Psoas muscle (tissue), 8 donors: ENCODE measurements around the gene ZNF280D. TPM values are rescaled to one million over a fixed set of nuclear protein-coding genes. Genes with fewer than 3 reads are reported as not detected.

ENCODE experiments used
- ATAC-seq, 4 donors: fragments of 200-7000 bp; cut with Tn5 transposase; one replicate each; pipeline ENCODE4 v1.9.1; 2020; ENCODE audit warnings: moderate library complexity in 3 of 4, mild to moderate bottlenecking in 2 of 4
- DNase-seq, 2 donors: peaks; one replicate each; pipeline ENCODE4 v3.0.0-alpha.2; 2020
- H3K27ac ChIP-seq: fragments of 200-600 bp; one replicate; pipeline ENCODE4 v1.8.0; 2022
- H3K27me3 ChIP-seq, 3 donors: fragments of 200-600 bp in 1 of 3; one replicate each; pipeline versions ENCODE4 v1.6.1 to v1.8.0; 2013 to 2022; ENCODE audit warnings: low read length in 2 of 3, mild to moderate bottlenecking in 2 of 3, moderate library complexity in 1 of 3; ENCODE audit not compliant: insufficient read depth in 3 of 3
- H3K36me3 ChIP-seq, 2 donors: fragments of 200-600 bp in 1 of 2; one replicate each; pipeline versions ENCODE4 v1.6.1 to v1.8.0; 2013 to 2022; ENCODE audit warnings: low read depth in 1 of 2, mild to moderate bottlenecking in 1 of 2, moderate library complexity in 1 of 2; ENCODE audit not compliant: insufficient read depth in 1 of 2
- H3K4me1 ChIP-seq: fragments of 200-600 bp; one replicate; pipeline ENCODE4 v1.8.0; 2022
- H3K4me3 ChIP-seq: fragments of 200-600 bp; one replicate; pipeline ENCODE4 v1.8.0; 2022; ENCODE audit warnings: mild to moderate bottlenecking
- H3K9me3 ChIP-seq: fragments of 200-600 bp; one replicate; pipeline ENCODE4 v1.8.0; 2022
- WGBS, 3 donors: extraction: QIAGEN DNeasy Blood & Tissue Kit; methylation state at CpG; one replicate each; pipeline versions ENCODE4 v1.1.6 to v1.1.7; 2013; 5-methylcytosine and 5-hydroxymethylcytosine counted together
- intact Hi-C, 2 donors: fragments of 100-400 bp; cut with DNase I; formaldehyde crosslinking; loops; one replicate each; pipeline versions ENCODE4 v1.11.0 to v1.14.2; 2022
- polyA plus RNA-seq, 3 donors: library from polyadenylated mRNA; stranded (reverse); fragments of 200-250 nt; gene quantifications; one replicate each; pipeline ENCODE4 v1.2.3, GENCODE V29; 2013
- total RNA-seq, 4 donors: library from RNA; stranded (reverse); fragmentation: NEBNext Ultra II Directional in 2 of 4; extraction: Animal tissue kit (Norgen Biotek cat#: 25700) in 2 of 4; gene quantifications; one replicate each; pipeline versions ENCODE4 v1.2.1 to v1.2.4, GENCODE V29; 2021 to 2023
- TF ChIP-seq, protein P1 (sequence below): fragments of 200-600 bp; IDR thresholded peaks from one replicate; pipeline ENCODE4 v1.8.0; 2022; ENCODE audit warnings: antibody characterized with exemption
- donor health status: healthy with polysubstance abuse.
- donor health status: DM: no; HTN: no; CAD: no; lungs with moderate emphysema.
- donor health status: Bipolar disorder and iron deficiency.
- donor health status: healthy.
- donor health status: DM: yes; HTN: yes; CAD: no.
- donor health status: DM: no; HTN: no; CAD: no.
- donor health status: DM: no; HTN: no; CAD: no.
- donor health status: DM: yes; HTN: yes; CAD: no.

Gene ZNF280D
- total and polyA plus RNA-seq, 7 donors, result 5.3 to 25.3 (median 20.8) TPM

DNA sequence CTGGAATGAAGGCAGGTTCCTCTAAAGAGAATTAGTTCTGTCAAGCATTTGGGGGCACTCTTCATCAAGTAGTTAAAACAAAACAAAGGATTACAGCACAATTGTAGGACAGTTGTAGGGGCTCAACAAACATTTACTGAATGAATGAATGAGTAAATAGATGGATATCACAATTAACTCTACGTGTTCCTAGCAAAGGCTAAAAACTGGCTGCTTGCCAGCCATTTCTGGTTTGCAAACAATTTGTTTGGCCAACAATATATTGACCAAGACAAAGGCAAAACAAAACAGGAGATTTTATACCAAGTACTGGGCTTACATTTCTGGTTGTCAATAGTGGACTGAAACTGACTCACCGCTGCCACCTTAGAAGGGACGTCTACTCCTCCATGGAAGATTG is 116.8 kb downstream of the ZNF280D start:
- H3K27me3 ChIP-seq, result no peaks in the 10 kb centered on the region
- no peaks in the 10 kb centered on the region for H3K36me3 ChIP-seq
- 74 to 80% (median 77%) methylated on average over 3 of the region's 3 CpGs for WGBS, 3 donors
- H3K4me1 ChIP-seq, result no peaks in the 10 kb centered on the region
- H3K4me3 ChIP-seq, result no peak overlapping the region
- no peak overlapping the region for H3K27ac ChIP-seq
- intact Hi-C loops, result loop anchor here in 1 of 2 donors (10.0 kb wide), 1 partner anchor 122 kb away; no protein-coding TSS in a partner anchor
- no peaks in the 10 kb centered on the region for H3K9me3 ChIP-seq
- ATAC-seq, result no peak
- no peak for DNase-seq
- TF ChIP-seq, protein P1, sequence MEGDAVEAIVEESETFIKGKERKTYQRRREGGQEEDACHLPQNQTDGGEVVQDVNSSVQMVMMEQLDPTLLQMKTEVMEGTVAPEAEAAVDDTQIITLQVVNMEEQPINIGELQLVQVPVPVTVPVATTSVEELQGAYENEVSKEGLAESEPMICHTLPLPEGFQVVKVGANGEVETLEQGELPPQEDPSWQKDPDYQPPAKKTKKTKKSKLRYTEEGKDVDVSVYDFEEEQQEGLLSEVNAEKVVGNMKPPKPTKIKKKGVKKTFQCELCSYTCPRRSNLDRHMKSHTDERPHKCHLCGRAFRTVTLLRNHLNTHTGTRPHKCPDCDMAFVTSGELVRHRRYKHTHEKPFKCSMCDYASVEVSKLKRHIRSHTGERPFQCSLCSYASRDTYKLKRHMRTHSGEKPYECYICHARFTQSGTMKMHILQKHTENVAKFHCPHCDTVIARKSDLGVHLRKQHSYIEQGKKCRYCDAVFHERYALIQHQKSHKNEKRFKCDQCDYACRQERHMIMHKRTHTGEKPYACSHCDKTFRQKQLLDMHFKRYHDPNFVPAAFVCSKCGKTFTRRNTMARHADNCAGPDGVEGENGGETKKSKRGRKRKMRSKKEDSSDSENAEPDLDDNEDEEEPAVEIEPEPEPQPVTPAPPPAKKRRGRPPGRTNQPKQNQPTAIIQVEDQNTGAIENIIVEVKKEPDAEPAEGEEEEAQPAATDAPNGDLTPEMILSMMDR, result no peak

- Histone ChIP-seq H3K27ac (no peak overlapping the region), H3K27me3 (no peaks in the 10 kb centered on the region), H3K4me3 (no peak overlapping the region), H3K4me1 (no peaks in the 10 kb centered on the region), H3K36me3 (no peaks in the 10 kb centered on the region), H3K9me3 (no peaks in the 10 kb centered on the region)
- TF ChIP-seq, protein P1, result no peak
- DNase-seq (no peak), ATAC-seq (no peak)
- 66 to 78% (median 68%) methylated on average over 4 of the region's 4 CpGs for WGBS, 3 donors
- intact Hi-C loops, result loop anchor here in 1 of 2 donors (10.0 kb wide), 1 partner anchor 119 kb away; no protein-coding TSS in a partner anchor
These were observed 119.5 kb downstream of the ZNF280D start for GRCh38 chr15:56613811-56614210.

GRCh38 chr15:56608993-56609392 is 124.3 kb downstream of the ZNF280D start:
- no peak overlapping the region for H3K27ac ChIP-seq
- TF ChIP-seq, protein P1, result no peak
- H3K9me3 ChIP-seq, result peaks cover 6% of the 10 kb centered on the region
- intact Hi-C loops, result no loop called here
- H3K36me3 ChIP-seq, result no peaks in the 10 kb centered on the region
- DNase-seq (no peak), ATAC-seq (no peak)
- 40 to 93% (median 91%) methylated on average over 1 of the region's 1 CpG for WGBS, 3 donors
- no peak overlapping the region for H3K4me3 ChIP-seq
- no peaks in the 10 kb centered on the region for H3K27me3 ChIP-seq
- no peaks in the 10 kb centered on the region for H3K4me1 ChIP-seq

DNA sequence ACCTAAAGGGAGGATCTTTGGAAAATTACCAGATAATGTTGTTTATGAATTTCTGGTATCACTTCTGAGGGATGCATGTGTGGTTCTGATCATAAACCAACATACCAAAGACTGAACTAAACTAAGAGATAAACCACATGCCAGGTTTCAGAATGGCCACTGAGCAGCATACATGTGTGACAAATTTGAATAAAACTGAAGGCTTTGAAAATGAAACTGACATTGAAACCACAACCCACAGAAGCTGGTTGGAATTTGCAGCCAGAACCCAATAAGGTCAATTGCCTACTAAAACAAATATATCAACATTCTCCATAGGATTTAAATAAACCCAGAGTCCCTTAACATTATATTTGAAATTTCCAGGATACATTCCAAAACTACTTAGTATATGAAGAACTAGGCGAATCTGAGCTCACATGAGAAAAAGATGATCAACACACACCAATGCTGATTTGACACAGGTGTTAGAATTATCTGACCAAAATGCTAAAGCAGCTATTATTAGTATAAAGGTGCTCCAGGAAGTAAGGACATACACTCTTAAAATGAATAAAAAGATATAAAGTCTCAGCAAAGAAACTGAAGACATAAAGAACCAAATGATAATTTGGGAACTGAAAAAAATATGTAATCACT is 125.0 kb downstream of the ZNF280D start:
- peaks cover 6% of the 10 kb centered on the region for H3K9me3 ChIP-seq
- no peaks in the 10 kb centered on the region for H3K27me3 ChIP-seq
- intact Hi-C loops, result no loop called here
- WGBS, 3 donors, result 78 to 85% (median 83%) methylated on average over 1 of the region's 1 CpG
- TF ChIP-seq, protein P1, result no peak
- ATAC-seq (no peak), DNase-seq (no peak)
- no peak overlapping the region for H3K27ac ChIP-seq
- no peak overlapping the region for H3K4me3 ChIP-seq
- H3K36me3 ChIP-seq, result no peaks in the 10 kb centered on the region
- H3K4me1 ChIP-seq, result no peaks in the 10 kb centered on the region

- H3K4me3 ChIP-seq, result no peak overlapping the region
- DNase-seq, result no peak
- no peaks in the 10 kb centered on the region for H3K36me3 ChIP-seq
- ATAC-seq, result no peak
- intact Hi-C loops, result no loop called here
- H3K9me3 ChIP-seq, result peaks cover 19% of the 10 kb centered on the region
- no peaks in the 10 kb centered on the region for H3K4me1 ChIP-seq
- H3K27ac ChIP-seq, result no peak overlapping the region
- 66 to 98% (median 72%) methylated on average over 2 of the region's 2 CpGs for WGBS, 3 donors
- TF ChIP-seq, protein P1, result no peak
- H3K27me3 ChIP-seq, result no peaks in the 10 kb centered on the region
These were observed 131.1 kb downstream of the ZNF280D start for GRCh38 chr15:56602253-56602652.
